ENCODE measurements around the gene SENP5.
"Not testable (repeated sequence)": the region's sequence is repeated elsewhere in the genome, so short reads cannot be mapped to it uniquely, and the experiment has no call there.

SENP5 gene

DNA sequence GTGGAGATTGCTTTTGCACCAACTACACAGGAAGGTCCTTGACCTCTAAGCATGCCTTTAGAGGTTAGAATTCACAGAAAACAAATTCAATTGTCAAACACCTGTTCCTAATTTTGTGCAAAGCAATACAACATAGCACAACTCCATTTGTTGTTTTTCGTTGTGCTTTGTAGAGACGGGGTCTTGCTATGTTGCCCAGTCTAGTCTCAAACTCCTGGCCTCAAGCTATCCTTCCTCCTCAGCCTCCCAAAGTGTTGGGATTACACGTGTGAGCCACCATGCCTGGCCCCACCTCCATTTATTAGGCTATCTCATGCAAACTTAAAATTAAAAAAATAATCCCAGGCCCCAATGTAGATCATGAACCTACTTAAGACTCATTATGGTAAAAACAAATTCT, 68.6 kb downstream of the SENP5 start:
- DNase-seq (ENCODE audit: low spot score), result no peak
- no peak overlapping the region for H3K4me3 ChIP-seq
- TF ChIP-seq, protein P1, sequence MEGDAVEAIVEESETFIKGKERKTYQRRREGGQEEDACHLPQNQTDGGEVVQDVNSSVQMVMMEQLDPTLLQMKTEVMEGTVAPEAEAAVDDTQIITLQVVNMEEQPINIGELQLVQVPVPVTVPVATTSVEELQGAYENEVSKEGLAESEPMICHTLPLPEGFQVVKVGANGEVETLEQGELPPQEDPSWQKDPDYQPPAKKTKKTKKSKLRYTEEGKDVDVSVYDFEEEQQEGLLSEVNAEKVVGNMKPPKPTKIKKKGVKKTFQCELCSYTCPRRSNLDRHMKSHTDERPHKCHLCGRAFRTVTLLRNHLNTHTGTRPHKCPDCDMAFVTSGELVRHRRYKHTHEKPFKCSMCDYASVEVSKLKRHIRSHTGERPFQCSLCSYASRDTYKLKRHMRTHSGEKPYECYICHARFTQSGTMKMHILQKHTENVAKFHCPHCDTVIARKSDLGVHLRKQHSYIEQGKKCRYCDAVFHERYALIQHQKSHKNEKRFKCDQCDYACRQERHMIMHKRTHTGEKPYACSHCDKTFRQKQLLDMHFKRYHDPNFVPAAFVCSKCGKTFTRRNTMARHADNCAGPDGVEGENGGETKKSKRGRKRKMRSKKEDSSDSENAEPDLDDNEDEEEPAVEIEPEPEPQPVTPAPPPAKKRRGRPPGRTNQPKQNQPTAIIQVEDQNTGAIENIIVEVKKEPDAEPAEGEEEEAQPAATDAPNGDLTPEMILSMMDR (IDR thresholded peaks at IDR 0.05), result no peak
- H3K27ac ChIP-seq, result no peak overlapping the region

DNA sequence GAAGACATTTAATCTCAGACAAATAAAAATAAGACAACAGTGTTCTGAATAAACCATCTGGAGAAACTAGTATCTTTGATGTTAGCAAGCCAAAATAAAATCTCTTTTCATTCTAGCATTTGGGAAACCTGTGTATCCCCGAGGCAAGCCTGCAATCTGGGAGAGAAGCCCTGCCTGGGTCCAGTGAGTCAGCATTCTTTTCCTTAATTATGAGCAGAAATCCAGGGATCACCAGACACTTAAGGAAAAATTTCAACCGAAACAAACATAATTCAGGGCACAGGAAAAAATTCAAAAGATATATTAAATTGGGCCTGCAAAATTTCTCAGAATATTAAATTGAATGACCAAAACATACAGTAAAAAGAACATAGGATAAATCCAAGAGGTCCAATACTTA, 70.4 kb downstream of the SENP5 start:
- TF ChIP-seq, protein P1 (IDR thresholded peaks at IDR 0.05), result no peak
- Histone ChIP-seq H3K4me3 (no peak overlapping the region), H3K27ac (no peak overlapping the region)
- no peak for DNase-seq (ENCODE audit: low spot score)

DNA sequence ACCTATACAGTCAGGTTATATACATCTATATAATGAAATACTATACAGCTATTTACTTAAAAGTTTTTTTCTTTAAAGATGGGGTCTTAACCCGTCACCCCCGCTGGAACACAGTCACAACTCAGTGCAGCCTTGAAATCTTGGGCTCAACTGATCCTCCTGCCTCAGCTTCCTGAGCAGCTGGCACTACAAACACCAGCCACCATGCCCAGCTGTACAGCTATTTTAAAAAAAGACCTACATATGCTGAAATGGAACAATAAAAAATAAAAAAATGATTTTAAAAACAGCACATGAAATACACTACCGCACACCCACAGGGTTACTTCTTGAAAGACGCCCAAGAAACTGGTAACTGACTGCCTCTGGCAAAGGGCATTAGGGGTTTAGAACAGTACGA, 70.9 kb downstream of the SENP5 start:
- no peak overlapping the region for H3K4me3 ChIP-seq
- no peak for DNase-seq (ENCODE audit: low spot score)
- TF ChIP-seq, protein P1 (IDR thresholded peaks at IDR 0.05), result no peak
- no peak overlapping the region for H3K27ac ChIP-seq

DNA sequence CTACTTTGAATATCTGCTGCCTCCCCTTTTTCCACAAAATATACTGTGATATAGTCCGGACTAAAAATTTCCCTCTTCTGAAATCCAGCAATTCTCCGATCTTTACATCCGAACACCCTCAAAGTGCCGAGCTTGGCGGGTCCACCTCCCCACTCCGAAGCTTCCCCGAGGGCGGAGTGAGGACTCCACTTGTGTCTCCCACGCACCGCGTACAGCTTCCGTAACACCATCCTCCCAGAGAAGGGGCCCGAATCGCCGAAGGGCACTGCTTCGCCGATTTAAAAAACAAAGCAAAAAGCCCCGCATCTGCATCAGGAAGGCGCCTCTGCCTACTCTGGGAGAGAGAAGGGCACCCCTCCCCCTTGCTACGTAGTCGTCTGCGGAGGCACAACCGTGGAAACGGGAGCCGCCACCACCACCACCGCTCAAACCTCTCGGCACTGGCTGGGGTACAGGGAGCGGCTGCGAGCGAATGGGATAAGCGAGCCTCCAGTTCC, 74.1 kb downstream of the SENP5 start:
- Histone ChIP-seq H3K27ac (peak overlapping the region; percentile 82 to 97), H3K4me3 (peak overlapping the region; percentile 99)
- no peak for DNase-seq (ENCODE audit: low spot score)
- TF ChIP-seq, protein P1 (IDR thresholded peaks at IDR 0.05), result no peak

DNA sequence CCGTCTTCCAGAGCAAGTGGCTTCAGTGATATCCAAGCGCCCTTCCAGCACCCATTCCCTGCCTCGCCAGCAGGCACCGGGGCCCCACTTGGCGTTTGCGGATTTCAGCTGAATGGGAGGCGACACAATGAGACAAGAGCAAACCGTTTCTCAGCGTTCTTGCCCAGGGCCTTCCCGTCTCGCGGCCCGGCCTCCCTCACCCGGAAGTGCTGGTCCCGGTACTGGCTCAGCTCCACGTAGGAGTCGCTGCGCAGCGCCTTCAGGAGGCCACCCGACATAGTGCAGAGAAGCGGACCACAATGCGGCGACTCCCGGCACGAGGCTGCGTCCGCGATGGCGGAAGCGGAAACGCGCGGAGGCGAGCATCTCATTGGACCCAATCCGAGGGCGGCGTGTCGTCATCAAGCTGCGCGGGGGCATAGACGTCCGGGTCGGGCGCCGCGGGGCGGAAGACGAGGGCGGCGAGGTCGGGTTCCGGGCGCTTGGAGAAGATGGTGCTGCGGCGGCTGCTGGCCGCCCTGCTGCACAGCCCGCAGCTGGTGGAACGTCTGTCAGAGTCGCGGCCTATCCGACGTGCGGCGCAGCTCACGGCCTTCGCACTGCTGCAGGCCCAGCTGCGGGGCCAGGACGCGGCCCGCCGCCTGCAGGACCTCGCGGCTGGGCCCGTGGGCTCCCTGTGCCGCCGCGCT, 74.7 kb downstream of the SENP5 start, which contains the start of gene NCBP2:
TSS of gene NCBP2 (minus strand) at position 303 of the 689 bp plus-strand sequence. CDS start at position 278, 25 bp downstream.
- TF ChIP-seq, protein P1 (IDR thresholded peaks at IDR 0.05), result peak; percentile 47
- peak; percentile 99 for DNase-seq (ENCODE audit: low spot score)
- peak within 1 kb of the TSS; percentile 99 for H3K4me3 ChIP-seq
- peak within 1 kb of the TSS; percentile 82 to 97 for H3K27ac ChIP-seq

DNA sequence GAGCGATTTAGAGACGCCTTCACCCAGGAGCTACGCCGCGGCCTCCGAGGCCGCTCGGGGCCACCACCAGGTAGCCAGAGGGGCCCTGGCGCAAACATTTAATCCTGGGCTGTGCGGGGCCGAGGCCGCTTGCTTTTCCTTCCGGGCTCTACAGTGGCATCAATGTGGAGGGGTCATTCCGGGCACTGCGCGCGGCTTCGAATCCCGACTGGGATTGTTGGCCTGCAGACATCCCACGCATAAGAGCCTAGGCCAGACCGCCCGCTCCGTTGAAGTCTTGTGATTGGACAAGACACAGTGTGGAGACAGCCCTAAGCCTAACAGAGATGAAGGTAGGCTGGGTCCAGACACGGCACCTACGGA, 75.2 kb downstream of the SENP5 start:
- DNase-seq (ENCODE audit: low spot score), result no peak

DNA sequence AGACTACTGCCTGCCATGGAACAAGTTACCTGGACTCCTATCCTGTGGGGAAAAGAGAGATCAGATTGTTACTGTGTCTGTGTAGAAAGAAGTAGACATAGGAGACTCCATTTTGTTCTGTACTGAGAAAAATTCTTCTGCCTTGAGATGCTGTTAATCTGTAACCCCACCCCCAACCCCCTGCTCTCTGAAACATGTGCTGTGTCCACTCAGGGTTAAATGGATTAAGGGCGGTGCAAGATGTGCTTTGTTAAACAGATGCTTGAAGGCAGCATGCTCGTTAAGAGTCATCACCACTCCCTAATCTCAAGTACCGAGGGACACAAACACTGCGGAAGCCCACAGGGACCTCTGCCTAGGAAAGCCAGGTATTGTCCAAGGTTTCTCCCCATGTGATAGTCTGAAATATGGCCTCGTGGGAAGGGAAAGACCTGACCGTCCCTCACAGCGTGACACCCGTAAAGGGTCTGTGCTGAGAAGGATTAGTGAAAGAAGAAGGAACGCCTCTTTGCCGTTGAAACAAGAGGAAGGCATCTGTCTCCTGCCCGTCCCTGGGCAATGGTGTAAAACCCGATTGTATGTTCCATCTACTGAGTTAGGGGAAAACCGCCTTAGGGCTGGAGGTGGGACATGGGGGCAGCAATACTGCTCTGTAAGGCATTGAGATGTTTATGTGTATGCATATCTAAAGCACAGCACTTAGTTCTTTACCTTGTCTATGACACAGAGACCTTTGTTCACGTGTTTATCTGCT, 76.5 kb downstream of the SENP5 start:
- H3K4me3 ChIP-seq; H3K27ac ChIP-seq; DNase-seq (ENCODE audit: low spot score): not testable (repeated sequence)

More for the DNA sequence above, 75.2 kb downstream of the SENP5 start:
- peak overlapping the region; percentile 82 to 97 for H3K27ac ChIP-seq
- peak overlapping the region; percentile 99 for H3K4me3 ChIP-seq
- TF ChIP-seq, protein P1 (IDR thresholded peaks at IDR 0.05), result no peak

Measured in coronary artery (tissue), 2 donors.